GM10266 (cell line): Measurements from ENCODE around the gene VILL.

ENCODE experiments used
- DNase-seq: peaks from one replicate; pipeline ENCODE4 v3.0.0; 2012; ENCODE audit errors: extremely low spot score
- CTCF ChIP-seq: IDR thresholded peaks from 2 replicates; pipeline ENCODE4 v1.5.1; 2012; ENCODE audit warnings: mild to moderate bottlenecking, low read depth; ENCODE audit not compliant: control insufficient read depth, insufficient read depth; ENCODE audit errors: missing control alignments

VILL gene

DNA sequence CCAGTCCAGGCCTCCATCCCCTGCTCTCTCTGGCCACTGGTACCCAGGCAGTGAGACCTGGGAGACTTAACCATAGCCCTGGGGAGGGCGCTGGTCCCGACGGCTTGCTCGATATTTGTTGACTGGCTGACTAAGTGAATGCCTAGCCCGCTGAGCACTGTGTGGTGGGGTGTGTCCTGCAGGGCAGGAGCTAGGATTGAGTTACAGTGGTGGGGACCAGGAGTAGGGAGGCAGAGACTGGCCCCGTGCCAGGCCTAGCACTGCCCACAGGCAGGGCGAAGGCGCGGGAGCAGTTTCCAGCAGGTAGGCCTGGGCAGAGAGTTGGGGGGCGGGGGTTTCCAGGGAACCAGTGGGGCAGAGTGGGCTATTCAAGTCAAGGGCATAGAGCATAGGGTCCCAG, at the start of gene VILL:
TSS of gene VILL (plus strand) at position 260 of the 400 bp plus-strand sequence. CDS start 2,887 bp downstream, outside the sequence.
- no peak for TF ChIP-seq CTCF
- no peak for DNase-seq

GRCh38 chr3:37941608-37942508, 48.7 kb upstream of the VILL start:
- DNase-seq: no peak
- no peak for TF ChIP-seq CTCF

- TF ChIP-seq CTCF: no peak
- no peak for DNase-seq
Observed at GRCh38 chr3:37942646-37943045, 47.9 kb upstream of the VILL start.

- TF ChIP-seq CTCF: no peak
- no peak for DNase-seq
Observed at GRCh38 chr3:37943126-37943525, 47.5 kb upstream of the VILL start.

DNA sequence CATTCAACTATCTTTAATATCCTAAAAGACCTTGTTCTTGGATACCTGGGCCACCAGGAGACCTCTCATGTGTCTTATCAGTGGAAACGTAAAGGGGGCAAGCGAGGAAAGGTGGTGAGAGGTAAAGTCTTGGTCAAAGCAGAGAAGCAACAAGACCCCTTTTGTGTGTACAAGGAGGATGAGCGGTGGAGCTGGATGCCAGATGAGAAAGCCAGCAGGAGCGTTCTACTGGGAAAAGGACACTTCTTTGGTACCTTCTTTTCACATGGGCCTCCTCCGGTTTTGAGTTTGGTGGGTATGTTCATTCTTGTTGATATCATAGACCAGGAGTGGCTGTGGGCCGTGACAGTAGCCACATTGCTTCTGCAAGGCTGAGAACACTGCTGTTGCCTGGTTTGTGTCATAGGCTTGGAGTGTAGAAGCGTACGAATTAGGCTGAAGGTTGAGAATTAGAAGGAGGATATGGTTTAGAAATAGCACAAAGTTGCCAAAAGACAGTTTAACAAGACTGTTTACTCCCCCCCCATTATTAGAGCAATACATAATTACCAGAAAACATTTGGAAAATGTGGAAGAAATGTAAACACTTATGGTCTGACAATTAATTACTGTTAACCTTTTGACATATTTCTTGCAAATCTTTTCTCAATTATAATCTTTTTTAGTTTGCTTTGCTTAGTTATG, 46.8 kb upstream of the VILL start:
- no peak for TF ChIP-seq CTCF
- DNase-seq: no peak

DNA sequence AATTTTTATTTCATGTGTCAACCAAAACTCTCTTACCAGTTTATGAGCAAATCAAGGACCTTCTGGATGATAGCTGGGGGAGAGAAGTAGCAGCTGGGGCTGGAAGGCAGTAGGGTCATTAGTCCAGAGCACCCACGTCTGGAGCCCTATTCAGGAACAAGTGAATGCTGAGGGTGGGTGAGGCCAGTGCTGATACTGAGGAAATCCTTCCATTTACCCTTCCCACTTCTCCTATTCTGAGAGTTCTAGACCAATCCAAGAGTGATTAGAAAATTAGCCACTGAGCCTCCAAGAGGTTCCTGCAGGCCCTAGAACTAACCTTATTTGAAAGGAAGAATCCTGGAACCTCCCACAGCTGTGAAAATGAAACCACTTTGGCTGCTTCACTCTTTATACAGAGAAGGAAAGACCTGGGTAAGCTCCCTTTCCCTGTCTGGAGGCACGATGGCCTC, 46.2 kb upstream of the VILL start:
- DNase-seq: no peak
- TF ChIP-seq CTCF: no peak
